ENCODE measurements around the gene MDP1. TPM values are rescaled to one million over a fixed set of nuclear protein-coding genes. Genes with fewer than 3 reads are reported as not detected.
A peak's percentile ranks its signal among the peaks of the same experiment; 100 is the strongest.

MDP1 gene
- total RNA-seq, 1 donor from 2014 or later: 23.2 TPM

DNA sequence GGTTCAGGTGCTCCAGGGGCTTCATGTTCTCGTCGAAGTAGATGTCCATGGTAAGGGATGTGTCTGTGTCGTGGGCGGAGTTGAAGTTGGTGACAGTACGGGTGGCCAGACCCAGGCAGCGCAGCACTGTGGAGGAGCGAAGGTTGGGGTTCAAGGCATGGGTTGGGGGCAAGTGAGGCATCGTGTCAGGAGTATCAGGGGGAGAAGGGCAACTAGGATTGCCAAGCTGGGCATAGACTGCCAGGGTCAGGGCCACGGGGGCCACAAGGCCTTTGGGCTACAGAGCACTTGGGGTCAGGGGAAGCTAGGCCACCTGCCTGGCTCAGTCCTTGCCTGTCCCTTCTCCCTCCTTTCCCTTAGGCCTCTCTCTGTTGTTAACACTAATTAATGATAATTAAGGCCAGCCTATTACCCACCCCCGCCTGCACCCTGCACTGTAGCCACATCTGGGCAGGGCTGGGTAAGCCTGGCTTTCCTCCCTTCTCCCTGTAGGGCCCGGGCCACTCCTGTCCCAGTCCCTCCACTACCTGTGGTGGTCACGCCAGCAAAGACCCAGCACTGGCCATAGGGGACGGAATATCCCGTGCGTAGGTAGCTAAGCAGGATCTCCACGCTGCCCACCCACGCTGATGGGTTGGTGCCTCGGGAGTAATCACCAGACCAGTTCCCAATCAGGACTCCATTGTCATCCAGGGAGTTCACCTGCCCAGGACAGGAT is 42.8 kb upstream of the MDP1 start:
- Mint-ChIP-seq H3K4me3 (ENCODE audit: unreplicated experiment) (no peak overlapping the region), H3K27ac (ENCODE audit: unreplicated experiment) (peak overlapping the region; percentile 17), H3K4me1 (ENCODE audit: low read depth) (peaks cover 29% of the 10 kb centered on the region), H3K27me3 (ENCODE audit: low read depth) (no peaks in the 10 kb centered on the region), H3K36me3 (ENCODE audit: low read depth) (peaks cover 4% of the 10 kb centered on the region), H3K9me3 (ENCODE audit: low read depth) (no peaks in the 10 kb centered on the region)
- TF ChIP-seq, protein P1, sequence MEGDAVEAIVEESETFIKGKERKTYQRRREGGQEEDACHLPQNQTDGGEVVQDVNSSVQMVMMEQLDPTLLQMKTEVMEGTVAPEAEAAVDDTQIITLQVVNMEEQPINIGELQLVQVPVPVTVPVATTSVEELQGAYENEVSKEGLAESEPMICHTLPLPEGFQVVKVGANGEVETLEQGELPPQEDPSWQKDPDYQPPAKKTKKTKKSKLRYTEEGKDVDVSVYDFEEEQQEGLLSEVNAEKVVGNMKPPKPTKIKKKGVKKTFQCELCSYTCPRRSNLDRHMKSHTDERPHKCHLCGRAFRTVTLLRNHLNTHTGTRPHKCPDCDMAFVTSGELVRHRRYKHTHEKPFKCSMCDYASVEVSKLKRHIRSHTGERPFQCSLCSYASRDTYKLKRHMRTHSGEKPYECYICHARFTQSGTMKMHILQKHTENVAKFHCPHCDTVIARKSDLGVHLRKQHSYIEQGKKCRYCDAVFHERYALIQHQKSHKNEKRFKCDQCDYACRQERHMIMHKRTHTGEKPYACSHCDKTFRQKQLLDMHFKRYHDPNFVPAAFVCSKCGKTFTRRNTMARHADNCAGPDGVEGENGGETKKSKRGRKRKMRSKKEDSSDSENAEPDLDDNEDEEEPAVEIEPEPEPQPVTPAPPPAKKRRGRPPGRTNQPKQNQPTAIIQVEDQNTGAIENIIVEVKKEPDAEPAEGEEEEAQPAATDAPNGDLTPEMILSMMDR (IDR thresholded peaks at IDR 0.05): no peak
- peak; percentile 81 for DNase-seq (ENCODE audit: low spot score)

DNA sequence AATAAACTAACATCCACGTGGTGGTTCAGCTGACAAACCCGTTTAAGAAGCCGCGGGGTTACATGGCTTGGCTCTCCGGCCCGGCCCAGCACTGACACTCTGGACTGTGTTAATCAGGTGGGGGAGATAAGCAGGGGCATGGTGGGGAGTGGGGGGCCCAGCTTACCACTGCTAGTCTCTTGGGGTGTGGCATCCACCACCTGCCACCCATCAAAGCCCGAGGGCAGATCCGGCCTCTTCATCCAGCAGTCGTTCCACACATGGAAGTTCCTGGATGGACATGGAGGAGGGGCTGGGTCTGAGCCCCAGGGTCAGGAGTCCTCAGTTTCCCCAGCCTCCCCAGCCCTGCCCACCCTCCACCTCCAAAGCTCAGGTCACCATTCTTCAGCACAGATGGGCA is 42.3 kb upstream of the MDP1 start:
- TF ChIP-seq, protein P1 (IDR thresholded peaks at IDR 0.05): no peak
- H3K4me3 Mint-ChIP-seq (ENCODE audit: unreplicated experiment): no peak overlapping the region
- no peaks in the 10 kb centered on the region for H3K9me3 Mint-ChIP-seq (ENCODE audit: low read depth)
- no peak overlapping the region for H3K27ac Mint-ChIP-seq (ENCODE audit: unreplicated experiment)
- H3K27me3 Mint-ChIP-seq (ENCODE audit: low read depth): no peaks in the 10 kb centered on the region
- peaks cover 29% of the 10 kb centered on the region for H3K4me1 Mint-ChIP-seq (ENCODE audit: low read depth)
- peak; percentile 82 for DNase-seq (ENCODE audit: low spot score)
- peaks cover 4% of the 10 kb centered on the region for H3K36me3 Mint-ChIP-seq (ENCODE audit: low read depth)

DNA sequence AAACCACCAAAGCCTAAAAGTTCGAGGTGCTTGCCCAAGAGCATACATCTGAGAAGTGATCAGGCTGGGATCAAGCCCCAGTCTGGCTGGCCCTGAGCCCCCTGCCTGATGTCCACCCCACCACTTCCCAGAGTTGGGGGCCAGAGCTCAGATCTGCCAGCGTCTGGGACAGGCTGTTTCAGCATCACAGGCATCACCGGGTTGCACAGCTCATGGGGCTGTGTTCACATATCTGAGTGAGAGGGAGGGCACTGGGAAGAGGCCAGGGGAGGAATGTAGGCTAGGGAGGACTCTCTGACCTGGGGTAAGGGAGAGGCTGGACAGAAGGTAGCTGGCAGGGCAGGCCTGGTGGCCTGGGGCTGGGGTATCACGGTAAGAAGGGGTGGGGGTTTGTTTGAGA is 41.1 kb upstream of the MDP1 start:
- Mint-ChIP-seq H3K27me3 (ENCODE audit: low read depth) (no peaks in the 10 kb centered on the region), H3K4me3 (ENCODE audit: unreplicated experiment) (no peak overlapping the region), H3K9me3 (ENCODE audit: low read depth) (no peaks in the 10 kb centered on the region), H3K4me1 (ENCODE audit: low read depth) (peaks cover 35% of the 10 kb centered on the region), H3K36me3 (ENCODE audit: low read depth) (peaks cover 4% of the 10 kb centered on the region), H3K27ac (ENCODE audit: unreplicated experiment) (peak overlapping the region; percentile 85)
- peak; percentile 41 for DNase-seq (ENCODE audit: low spot score)
- TF ChIP-seq, protein P1 (IDR thresholded peaks at IDR 0.05): no peak

DNA sequence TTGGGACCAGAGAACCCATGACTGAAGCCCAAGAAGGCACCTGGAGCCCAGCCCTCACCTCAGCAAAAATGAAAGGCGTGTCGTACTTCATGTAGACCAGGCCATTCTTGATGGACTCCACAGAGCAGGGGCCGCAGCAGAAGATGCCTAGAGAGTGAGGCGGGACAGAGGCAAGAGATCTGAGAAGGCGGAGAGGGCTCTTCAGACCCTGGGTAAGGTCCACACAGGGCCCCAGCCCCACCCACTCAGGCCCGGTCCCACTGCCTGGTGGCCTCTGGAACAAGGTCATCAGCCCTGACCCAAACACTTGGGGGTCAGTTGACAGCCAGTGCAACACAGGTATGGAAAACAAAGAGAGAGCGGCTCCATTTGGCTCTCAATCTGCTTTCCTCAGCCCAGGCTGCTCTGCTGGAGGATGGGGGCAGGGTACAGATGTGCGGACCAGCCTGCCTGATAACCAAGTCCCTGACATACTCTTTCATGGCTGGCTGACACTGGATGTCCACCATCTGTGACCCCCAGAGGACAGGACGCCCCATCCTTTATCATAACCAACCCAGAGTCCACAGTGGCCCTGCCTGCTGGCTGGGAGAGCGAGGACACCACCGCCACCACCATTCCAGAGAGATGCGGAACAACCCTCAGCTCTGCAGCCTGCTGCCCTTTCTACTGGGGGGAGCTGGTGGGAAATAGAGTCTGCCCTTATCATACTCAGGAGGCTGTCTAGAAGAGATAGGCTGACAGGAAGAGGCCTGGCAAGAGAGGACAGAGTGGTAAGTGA is 40.3 kb upstream of the MDP1 start:
- H3K36me3 Mint-ChIP-seq (ENCODE audit: low read depth): peaks cover 4% of the 10 kb centered on the region
- peaks cover 42% of the 10 kb centered on the region for H3K4me1 Mint-ChIP-seq (ENCODE audit: low read depth)
- no peak overlapping the region for H3K27ac Mint-ChIP-seq (ENCODE audit: unreplicated experiment)
- H3K4me3 Mint-ChIP-seq (ENCODE audit: unreplicated experiment): no peak overlapping the region
- no peaks in the 10 kb centered on the region for H3K27me3 Mint-ChIP-seq (ENCODE audit: low read depth)
- TF ChIP-seq, protein P1 (IDR thresholded peaks at IDR 0.05): no peak
- no peaks in the 10 kb centered on the region for H3K9me3 Mint-ChIP-seq (ENCODE audit: low read depth)
- peak; percentile 64 for DNase-seq (ENCODE audit: low spot score)

DNA sequence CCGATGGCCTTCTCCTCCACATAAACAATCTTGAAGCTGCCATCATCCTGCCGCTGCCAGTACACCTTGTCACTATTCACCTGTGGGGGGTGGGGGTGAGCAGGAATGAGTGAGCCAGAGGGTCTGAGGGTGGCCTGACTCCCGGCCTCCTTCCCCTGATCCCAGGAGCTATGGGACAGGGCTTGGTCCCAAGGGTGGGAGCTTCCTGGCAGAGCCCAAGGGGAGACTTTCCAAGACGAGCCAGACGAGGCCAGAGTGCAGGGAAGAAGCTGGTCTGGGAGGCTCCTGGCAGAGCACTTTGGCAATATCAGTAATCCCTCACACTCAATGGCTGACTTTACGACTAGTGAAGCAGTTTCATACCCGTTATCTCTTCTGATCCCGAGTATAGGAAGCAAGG is 39.6 kb upstream of the MDP1 start:
- no peaks in the 10 kb centered on the region for H3K9me3 Mint-ChIP-seq (ENCODE audit: low read depth)
- H3K4me1 Mint-ChIP-seq (ENCODE audit: low read depth): peaks cover 42% of the 10 kb centered on the region
- no peak overlapping the region for H3K27ac Mint-ChIP-seq (ENCODE audit: unreplicated experiment)
- H3K4me3 Mint-ChIP-seq (ENCODE audit: unreplicated experiment): no peak overlapping the region
- TF ChIP-seq, protein P1 (IDR thresholded peaks at IDR 0.05): no peak
- H3K36me3 Mint-ChIP-seq (ENCODE audit: low read depth): peaks cover 5% of the 10 kb centered on the region
- no peaks in the 10 kb centered on the region for H3K27me3 Mint-ChIP-seq (ENCODE audit: low read depth)
- peak; percentile 50 for DNase-seq (ENCODE audit: low spot score)

All from chondrocyte (in vitro differentiated cells).